Hepatocyte (in vitro differentiated cells): ENCODE measurements around the gene GPR78.

ENCODE experiments used
- CTCF ChIP-seq: fragments of 200-600 bp; sonication (generic); IDR thresholded peaks from 2 replicates; pipeline ENCODE4 v1.5.1; 2016; ENCODE audit warnings: antibody characterized with exemption, mild to moderate bottlenecking; ENCODE audit not compliant: poor library complexity
- EZH2 ChIP-seq: fragments of 200-600 bp; sonication (generic); IDR thresholded peaks from 2 replicates; pipeline ENCODE4 v1.6.1; 2016; ENCODE audit warnings: antibody characterized with exemption, mild to moderate bottlenecking, borderline replicate concordance

- no peak for TF ChIP-seq CTCF
- no peak for TF ChIP-seq EZH2
These were observed 33.5 kb downstream of the GPR78 start for GRCh38 chr4:8613421-8614364.
